Anterior cingulate cortex (tissue), 58 donors: Measurements from ENCODE around the gene FAAP100.

Experiments
- DNase-seq, 58 donors: peaks; one replicate each; lab custom pipeline; 2025; lab: John Stamatoyannopoulos, UW

Gene FAAP100

DNA sequence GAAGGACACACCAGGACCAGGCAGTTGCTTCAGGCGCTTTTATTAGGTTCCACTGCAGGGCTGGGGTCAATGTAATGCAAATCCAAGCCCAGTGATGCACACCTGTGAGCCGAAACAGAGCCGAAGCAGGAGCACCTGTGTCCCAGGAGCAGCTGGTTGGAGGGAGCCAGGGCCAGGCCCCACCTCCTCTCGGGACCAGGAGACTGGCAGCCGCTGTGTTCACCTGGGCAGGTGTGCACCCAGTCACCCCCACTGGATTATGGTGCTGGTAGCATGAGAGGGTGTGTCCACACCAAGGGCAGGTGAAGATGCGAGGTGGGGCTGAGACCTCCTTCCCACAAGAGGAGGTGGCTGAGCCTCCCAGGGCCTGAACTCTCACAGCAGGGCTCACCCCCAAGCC lies 4.7 kb upstream of the FAAP100 start:
- DNase-seq, result no peak

DNA sequence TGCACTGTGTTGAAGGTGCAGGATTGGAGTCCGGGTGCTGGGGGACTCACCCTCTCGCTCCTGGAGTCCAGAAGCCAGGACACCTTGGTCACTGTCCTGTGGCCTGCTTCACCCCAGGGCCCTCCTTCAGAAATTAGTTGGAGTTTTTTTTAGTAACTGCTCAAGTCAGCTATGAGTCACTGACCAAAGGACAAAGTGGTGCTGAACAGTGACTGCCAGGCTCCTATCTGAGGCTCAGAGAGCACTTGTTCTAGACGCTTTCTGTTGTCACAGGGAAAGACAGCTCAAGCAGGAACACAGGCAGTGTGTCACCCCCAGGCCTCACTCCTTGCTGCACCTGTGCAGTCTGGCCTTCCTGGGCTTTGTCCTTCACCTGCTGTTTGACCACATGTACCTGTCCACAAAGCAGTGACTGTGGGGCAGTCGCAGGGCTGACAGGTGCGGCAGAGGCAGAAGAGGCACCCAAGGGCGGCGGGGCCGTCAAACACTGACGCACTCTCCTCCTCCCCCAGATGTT lies 4.1 kb upstream of the FAAP100 start:
- DNase-seq, result no peak

DNA sequence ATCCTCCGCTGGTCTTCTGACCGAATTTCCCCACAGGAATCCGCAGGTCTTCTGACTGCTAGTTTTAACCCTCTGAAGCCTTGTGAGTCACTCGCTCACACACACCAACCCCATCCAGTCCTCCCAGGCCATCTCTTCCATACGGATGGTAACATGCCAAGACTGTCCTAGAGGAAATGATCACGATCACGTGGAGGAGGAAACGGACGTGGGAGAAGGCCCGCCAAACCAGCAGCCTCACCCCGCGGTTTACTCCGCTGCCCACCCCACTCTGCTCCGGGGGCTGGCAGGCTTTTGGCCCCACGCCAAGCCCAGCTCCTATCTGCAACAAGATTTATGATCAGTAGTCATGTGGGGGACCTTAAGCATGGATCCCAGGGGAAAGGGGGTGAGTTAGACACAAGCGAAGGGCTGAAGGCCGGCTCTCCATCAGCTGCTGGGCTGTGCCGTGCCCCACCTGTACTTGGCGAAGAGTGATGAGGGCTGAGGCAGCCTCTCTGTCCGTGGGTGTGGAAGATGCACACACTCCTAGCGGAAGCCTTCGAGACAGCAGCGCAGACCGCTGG lies 1.5 kb upstream of the FAAP100 start:
- peak in 8 of 58 donors; percentile 8 to 49 (median 34) for DNase-seq

DNA sequence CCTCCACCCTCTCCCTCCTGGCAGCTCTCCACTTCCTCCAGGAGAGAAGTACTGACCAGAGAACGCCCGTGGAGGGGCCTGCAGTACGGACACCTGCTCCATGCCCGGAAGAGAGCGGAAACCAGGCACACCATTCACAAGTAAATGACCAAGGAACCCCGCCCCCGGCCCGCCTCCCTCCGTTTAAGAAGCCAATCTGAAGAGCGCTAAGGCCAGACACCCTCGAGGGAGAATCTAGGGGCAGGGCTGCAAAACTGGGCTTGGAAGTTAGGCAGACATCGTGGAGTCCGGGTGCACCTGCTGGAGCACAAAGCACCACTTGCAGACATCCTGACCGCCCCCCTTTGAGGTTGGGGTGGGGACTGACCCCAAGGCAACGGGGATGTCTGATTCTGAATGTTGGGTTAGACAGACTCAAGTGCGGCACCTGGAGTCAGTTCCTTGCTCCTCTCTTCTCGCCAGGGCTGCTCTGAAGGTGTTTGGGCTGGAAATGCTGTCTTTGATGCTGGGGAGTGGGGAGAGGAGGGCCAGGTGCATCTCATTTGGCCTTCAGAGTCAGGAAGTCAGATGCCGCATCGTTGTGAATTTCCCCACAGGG lies 964 bp upstream of the FAAP100 start:
- DNase-seq, result peak in 49 of 58 donors; percentile 27 to 81 (median 60)

DNA sequence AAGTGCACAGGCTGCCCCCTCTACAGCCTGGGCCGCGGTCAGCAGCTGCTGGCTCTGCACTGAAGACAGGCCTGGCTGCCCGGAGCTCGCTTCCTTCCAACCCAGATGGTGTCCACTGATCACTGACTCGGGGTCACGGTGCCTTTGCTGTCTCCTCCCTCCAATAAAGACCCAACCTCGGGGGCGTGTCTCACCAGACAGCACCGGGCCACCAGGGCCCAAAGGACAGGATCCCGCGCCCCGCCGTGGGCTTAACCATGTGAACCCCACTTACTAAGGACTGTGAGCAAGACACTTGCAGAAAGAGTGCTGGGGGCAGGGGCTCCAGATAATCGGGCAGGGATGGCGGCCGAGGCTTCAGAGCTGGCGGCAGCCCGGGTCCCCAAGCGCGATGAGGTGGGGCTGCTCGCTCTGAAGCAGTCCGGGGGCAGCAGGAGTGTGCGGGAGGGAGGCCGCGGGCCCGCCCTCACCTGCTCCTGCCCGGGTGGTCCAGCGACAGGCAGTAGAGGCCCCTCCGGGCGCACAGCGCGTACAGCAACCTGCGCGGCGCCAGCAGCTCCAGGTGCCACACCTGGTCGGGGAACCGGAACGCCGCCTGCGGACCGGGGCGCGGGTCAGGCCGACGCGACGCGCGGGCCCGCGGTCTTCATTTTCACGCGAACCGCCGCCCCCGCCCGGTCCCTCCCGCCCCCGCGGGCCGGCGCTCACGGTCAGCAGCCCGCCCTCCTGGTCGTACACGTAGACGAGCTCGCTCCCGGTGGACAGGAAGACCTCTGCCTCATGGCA lies 502 bp downstream of the FAAP100 start:
- DNase-seq, result peak in 1 of 58 donors; percentile 55

DNA sequence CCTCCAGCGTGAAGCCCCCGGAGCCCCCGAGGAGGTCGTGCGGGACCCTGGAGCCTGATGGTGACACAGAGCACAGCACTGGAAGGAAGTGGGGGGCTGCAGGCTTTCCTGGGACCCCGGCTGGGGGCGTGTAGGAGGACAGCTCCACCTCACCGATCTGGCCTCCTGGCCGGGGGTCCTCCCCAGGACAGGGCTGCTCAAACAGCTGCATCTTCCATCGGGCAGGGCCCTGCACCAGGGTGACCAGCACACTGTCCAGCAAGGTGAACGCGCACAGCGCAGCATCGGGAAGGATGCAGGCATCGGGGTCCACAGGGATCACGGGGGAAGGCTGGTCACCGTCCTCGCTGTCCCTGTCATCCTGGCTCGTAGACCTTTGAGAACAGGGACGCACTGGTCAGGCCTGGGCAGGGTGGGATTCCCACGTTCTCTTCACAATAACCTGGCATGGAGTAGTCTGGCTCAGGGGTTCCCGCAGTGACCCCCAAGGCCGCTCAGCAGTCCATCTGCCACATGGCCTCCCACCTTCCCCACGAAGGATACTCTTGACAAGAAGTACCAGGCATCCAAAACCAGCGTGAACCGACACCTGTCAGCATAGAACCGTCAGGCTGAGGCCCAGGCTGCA lies 1.2 kb downstream of the FAAP100 start:
- no peak for DNase-seq

DNA sequence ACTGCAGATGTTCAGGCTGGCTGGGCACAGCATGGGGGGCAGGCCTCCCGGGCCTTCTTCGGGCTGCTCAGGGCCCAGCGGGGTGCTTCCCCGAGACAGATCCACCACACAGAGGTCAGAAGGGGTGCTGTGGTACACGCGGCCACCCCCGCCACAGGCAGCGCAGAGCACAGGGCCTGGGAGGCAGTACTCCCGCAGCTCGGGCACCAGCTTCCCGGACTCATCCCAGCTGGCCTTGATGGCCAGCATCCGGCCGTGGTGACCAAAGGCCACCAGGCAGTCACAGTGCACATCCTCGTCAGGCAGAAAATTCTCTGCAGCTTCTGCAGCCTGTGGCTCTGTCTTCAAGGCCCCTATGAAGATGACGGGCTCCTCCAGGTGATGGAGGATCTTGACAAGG lies 1.9 kb downstream of the FAAP100 start:
- no peak for DNase-seq

DNA sequence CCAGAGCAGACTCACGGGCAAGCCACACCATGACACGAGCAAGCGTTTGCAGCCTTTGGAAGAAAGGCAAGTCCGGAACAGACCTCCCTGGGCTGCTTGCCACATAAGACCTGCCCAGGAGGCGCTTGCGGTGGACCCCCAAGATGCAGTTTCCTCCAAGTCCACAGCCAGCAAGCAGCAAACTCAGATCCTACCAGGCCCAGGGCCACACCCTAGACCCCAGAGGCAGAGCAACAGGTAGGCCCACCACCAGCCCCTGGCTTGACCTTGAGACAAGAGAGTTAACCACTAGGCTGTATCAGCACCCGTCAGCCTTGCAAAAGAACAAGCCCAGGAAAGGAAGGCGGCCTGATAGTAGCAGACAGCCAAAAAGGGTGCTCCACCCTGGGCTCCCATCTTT lies 2.3 kb downstream of the FAAP100 start:
- no peak for DNase-seq

DNA sequence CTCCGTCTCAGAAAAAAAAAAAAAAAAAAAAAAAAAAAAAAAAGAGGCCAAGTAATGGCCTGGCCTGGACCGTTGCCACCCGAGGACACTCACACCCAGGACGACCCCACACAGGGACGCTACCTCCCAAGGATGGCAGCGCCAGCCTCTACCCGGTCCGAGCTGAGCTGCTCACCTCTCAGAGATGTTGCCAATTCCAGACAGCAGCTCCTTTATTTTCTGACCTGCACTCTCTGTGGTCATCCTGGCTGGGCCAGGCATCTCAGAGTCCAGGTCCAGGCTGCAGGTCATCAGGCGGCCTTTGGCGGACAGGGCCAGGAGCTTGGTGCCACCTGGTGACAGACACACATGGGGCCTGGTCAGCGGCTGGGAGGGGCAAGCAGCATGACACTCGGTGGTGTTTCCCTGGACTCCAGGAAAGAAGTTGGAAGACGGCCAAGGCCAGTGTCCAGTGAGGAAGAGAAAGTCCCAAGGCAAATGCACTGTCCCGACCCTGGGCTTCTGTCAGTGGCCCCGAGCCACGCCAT lies 3.1 kb downstream of the FAAP100 start:
- peak in 1 of 58 donors; percentile 30 for DNase-seq

DNA sequence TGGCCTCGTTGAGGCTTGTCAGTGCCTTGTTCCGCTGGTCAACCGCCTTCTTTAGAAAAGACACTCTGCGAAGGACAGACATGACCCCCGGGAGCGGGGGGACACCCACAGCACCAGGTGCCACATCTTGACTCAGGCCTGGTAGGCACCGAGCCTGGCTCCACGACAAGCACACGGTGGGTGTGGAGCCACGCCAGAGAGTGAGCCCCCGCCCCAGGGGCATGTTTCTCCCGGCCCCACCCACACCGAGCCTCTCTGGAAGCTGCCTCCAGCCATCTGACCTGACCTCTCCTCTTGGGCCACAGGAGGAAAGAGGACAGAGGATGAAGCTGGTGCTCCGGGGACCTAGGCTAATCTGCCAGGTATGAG lies 4.6 kb downstream of the FAAP100 start:
- no peak for DNase-seq

DNA sequence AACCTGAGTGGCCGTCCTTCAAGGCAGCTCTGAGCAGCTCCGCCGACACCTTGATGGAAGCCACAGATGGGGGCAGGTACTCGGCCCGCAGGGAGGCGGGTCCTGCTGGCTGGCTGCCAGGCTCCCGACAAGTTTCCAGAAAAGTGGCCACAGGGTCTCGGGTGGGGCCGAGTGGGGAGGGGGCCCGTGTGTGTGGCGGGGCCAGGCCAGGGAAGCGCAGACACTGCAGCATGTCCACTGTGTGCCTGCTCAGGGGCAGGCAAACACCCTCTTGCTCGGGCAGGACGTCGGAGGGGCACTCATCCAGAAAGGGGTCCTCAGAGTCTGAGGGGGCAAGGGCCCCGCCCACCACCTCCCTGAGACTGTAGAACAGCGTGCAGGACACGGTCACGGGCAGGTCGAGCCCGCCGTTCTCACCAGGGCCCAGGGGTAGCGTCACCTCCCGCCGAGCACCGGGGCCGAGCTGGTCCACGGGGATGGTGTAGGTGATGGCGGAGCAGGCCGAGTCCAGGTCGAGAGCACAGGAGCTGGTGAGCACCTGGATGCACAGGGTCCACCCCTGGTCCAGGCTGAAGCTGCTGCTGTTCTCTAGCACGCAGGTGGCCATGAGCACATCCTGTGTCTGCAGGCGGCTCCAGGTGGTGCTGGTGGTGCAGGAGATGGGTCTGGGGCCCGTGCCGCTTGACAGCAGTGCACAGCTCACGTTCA lies 5.1 kb downstream of the FAAP100 start:
- peak in 1 of 58 donors; percentile 14 for DNase-seq

DNA sequence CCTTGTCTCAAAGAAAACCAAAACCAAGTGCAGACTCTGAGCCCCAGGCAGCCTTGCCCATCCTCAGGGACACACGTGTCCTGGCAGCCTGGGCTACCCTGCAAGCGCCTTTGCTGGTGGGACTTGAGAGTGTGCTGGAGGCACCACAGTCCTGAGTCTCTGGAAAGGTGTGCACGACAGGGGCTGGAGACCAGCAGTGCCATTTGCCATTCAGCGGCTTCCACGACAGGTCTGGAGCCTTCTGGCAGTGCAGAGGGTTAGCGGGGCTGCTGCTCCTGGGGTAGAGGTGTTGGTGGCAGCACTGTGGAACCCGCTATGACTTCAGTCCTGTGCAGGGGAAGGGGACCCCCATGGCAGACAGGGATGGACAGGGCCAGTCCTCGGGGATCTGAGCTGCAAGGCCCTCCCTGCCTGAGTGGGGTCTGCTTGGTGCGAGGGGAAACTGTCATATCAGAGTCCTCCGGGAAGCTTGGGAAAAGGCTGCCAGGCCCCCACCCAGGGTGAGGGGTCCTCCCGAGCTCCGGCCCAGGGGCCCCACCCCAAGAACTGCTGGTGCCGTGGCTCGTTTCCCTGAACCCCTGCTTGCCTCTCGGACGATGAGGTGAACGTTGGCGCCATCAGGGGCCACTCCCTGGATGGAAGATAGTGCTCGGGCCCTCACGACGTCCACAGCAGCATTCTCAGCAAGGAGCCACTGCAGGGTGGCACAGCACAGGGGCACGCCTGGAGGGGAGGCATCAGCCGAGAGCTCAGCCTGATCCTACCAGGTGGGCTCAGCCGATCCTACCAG lies 6.8 kb downstream of the FAAP100 start:
- DNase-seq, result no peak

DNA sequence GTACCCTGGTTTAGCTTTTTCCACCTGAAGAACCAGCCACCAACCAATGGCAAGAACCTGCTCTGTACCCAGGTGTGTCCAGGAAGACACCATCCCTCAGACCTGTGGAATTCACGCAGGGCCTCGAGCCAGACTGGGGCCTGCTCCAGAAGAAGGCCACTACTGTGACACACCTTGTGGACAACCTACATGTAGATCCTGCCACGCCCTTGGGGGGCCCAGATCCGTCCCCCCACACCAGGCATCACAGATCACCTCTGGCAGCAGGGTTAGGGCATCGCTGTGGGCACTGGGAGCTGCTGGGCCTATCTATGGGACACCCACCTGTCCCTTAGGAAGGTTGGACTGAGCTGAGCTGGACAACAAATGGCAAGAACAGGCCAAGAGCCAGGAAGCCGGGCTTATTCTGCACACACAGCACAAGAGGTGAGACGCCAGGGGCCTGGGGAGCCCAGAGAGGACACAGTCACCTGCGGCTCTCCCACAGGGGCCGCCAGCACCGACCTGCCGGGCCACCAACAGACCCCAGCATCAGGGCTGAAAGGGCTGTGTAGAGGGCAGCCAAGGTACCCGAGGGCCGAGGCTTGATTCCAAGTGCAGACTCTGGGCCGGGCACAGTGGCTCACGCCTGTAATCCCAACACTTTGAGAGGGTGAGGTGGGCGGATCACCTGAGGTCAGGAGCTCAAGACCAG lies 7.7 kb downstream of the FAAP100 start:
- DNase-seq, result no peak

DNA sequence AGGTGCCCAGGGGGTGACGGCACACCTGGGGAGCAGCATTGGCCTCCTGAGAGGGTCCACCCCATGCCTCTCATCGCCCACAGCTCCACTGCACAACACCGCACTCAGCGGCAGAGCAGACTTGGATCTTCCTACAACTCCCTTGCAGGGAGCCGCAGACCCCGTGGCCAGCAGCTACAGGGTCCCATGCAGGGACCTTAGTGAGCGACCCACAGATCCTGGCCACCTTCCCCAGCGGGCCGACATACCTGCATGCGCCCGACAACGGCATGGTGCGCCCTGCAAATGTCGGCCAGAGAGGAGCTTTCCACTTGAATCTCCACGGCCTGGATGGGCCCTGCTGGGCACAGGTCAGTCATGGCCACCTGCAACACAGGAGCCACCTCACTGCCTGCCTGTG lies 8.4 kb downstream of the FAAP100 start:
- no peak for DNase-seq

DNA sequence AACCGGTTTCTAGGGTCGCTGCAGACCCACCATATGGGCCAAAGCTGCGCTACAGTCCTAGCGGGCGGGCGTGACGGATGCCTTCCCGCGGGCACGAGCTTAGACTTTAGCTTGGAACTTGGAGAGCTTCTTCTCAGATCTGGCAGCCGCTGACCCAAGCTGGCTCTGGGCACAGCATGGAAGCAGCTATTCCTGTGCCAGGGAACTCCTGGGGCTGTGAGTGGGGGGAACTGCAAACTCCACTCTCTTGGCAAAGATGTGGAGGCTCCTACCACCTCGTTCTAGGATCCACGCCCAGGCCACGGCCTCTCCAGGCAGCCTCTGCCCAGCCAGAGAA lies 8.8 kb downstream of the FAAP100 start:
- no peak for DNase-seq

DNA sequence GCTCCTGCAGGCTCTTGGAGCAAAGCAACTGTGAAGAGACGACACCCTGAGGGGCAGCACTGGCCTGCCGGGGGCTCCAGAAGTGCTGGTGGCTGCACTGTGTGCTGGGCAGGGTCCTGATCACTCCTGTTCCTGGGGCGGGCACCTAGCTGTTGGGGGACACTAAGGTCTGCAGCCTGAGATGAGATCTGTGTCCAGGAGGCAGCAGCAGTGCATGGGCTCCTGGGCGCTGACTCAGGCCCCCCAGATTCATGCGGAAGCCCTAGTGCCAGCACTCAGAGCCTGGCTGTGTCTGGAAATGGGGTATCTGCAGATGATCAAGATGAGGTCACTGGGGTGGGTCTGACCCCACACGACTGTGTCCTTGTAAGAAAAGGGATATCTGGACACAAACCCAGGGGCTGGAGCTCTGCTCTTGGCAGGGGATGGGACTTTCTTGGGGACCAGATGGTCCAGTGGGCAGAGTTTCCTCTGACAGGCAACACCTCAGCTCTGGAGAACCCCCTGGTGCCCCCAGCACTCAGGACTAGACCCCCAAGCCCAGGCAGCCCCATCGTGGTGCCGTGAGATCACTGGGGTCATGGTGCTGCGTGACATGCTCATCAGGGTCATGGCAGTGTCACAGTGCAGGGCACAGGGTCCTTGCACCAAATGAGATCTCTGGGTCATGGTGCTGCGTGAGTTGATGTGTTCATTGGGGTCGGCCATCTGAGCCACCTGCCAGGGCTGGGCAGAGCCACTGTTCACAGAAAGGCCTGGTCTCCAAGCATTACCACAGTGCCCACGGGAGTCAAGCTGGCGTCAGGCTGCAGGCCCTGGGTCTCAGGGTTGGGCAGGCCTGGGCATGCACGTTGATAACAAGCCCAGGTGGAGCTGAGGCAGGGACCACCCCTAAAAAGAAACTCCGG lies 9.5 kb downstream of the FAAP100 start:
- DNase-seq, result no peak

DNA sequence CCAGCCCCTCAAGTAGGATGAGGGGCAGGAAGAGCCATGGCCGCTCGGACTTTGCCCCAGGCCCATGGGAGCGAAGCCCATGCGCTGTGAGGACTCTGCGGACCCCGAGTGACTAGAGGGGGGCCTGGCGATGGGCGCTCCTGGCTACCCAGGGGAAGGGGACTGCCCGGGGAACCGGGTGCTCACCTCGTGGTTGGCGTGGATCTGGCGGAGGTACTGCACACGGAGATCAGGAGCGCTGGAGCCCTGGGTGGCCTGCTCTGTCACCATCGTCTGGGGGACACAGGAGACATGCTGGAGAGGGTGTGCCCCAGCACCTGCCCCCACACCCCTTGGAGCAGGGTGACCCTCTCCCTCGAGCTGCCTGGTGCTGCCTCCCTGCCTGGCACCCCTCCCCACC lies 11.0 kb downstream of the FAAP100 start:
- no peak for DNase-seq

DNA sequence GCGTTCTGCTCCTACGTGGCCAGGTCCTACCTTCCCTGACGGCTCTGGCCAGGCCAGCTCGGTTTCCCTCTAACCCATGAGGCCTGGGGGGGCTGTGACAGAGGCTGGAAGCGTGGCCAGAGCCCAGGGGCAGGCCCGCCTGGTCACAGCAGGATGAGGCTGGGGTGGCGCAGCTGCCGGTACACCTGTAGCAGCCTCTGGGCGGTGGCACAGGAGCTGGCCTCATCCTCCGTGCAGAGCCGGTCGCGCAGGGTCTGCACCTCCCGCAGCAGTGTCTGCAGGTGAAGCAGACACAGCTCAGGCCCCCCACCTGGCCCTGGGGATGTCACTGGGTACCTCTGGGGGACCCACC lies 11.5 kb downstream of the FAAP100 start:
- DNase-seq, result no peak
